ENCODE data around the gene TMEM61.
A peak's percentile ranks its signal among the peaks of the same experiment; 100 is the strongest.
"Not testable (repeated sequence)": the region's sequence is repeated elsewhere in the genome, so short reads cannot be mapped to it uniquely, and the experiment has no call there.

The TMEM61 gene

DNA sequence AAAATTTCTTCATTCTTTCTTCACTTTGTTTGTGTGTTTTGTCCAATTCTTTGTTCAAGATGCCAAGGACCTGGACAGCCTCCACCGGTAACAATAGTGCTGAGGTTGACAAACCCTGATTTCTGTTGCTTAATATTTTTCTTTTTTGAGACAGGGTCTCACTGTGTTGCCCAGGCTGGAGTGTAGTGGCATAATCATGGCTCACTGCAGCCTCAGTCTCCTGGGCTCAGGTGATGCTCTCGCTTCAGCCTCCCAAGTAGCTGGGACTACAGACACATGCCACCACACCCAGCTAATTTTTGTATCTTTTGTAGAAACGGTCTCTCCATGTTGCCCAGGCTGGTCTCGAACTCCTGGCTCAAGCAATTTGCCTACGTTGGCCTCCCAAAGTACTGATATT lies 16.6 kb upstream of the TMEM61 start:
- DNase-seq: not testable (repeated sequence)

DNA sequence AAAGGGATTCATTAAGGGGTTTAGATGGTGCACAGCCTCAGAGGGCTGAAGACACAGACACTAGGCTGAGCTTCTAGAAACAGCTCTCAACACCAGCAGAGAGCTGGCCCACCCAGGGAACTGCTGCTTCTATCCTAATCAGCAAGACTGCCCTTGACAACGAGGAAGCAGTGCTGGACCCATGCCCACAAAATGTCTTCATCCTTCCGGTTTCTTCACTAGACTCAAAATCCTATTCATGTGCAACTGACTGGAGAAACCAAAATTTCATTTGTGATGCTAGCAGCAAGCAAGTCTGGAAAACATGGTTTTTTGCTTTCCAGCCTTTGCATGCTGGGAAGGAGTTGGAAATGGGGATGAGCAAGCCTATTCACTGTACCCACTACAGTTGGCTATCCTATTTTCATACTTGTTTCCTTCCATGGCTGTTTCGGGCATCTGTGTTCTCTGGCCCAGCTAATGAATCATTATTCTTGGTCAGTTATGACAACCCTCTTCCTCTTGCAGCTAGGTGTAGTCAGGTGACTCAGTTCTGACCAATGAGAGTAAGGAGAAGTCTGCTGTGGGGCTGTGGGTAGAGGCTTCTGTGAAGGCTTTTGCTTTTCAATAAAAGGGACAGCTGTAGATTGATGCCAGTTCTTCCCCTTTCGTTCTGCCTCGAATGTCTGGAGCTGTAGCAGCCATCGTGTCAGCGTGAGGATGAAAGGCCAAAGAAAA lies 14.6 kb upstream of the TMEM61 start:
- DNase-seq: no peak

DNA sequence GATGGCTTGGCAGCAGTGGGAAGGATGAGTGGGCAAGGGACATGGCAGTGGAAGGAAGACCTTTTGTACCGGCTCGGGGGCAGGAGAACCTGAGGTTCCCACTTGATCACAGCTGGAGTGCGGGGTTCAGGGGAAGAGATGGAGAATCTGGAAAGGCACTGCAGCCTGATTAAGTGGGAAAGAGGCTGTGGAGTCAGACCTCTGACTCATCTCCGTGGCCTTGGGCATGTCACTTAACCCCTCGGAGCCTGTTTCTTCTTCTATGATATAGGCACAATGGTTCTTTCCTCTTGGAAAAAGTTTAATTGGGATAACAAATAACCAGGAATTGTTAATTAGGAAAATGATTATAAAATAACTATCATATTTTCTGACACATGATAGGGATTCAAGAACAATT lies 13.1 kb upstream of the TMEM61 start:
- no peak for DNase-seq

DNA sequence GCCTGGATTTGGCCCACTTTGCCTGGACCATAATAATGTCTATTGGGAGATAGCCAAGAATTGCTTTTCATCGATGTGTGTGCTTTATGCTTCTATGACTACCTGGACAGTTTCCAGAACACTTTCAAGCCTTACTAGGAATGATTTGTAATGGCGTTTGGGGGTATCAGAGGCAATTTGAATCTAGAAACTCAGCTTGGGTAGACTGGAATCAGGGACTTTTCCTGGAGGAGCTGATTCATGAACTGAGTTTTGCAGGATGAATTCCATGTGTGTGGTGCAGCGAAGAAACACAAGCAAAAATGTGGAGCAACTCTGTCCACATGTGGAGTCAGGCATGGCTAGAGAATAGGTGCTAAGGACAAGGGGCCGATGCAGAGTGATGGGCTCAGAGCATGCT lies 11.9 kb upstream of the TMEM61 start:
- DNase-seq: peak; percentile 31

DNA sequence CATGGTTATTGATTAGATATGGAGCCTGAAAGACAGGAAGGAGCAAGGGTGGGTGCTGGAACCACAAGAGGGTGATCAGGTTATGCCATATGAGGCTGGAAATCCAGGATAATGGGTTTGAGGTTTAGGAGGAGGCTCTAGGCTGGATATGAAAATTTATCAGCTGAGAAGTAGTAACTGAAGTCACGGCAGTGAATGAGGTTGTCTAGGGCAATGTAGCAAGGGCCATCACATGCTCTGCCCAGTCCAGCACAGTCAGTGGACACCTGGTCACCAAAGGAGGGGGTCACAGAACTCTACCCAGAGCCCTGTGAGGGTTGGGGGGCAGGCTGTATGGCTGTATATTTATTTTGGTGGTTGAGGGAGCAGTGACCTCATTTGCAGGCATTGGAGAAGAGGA lies 10.5 kb upstream of the TMEM61 start:
- DNase-seq: no peak

DNA sequence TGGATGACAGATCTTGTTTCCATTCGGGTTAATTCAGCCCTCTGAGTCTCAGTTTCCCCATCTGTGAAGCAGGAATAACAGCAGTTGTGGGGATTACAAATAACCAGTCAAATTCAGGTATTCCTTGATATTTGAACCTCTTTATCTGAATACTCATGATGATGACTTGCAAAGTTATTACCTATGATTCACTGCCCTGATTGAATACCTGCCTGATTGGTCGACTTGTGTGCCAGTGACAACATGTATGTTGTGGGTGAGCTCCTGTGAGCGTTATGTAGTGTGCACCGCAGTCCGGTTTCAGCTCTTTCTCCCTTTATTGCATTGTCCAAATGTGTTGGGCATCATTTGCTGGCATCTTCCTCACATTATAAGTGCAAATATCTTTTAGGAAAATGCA lies 9.5 kb upstream of the TMEM61 start:
- DNase-seq: no peak

DNA sequence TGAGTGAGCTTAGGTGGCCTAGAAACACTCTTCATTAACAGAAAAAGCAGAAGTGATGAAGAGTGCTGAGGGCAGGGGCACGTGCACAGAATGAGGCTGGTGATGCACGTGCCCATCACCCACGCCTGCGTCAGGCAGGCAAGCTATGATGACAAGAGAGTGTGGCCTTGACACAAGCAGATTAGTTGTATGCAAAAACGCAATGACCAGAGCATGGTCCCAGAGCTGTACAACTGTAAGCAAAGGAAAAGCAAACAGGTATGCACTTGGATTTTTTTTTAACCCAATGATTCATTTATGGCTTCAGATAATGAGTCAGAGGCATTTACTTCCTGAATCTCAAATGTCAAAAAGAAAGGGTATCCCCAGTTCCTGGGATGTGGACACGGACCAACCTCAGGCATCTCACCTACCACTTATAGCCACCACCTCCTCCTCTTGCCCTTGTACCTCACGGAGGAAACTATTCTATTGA lies 9.1 kb upstream of the TMEM61 start:
- DNase-seq: no peak

DNA sequence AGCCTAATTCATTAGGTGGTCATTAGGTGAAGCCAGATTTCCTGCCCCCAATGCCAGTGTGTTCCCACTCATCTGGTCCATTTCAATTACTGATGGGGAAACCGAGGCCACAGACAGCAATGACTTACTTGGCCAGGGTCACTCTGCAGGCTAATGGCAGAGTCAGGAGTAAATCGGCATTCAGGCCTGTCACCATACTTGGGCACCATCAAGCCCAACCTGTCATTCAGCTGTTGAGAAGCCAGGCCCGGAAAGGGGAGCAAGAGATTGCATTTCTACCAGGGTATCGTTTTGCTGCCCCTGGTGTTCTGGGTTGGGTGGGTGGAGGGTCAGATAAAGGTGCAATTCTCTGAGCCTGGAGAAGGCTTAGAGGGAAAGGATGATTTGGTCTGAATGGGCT lies 8.0 kb upstream of the TMEM61 start:
- DNase-seq: no peak

DNA sequence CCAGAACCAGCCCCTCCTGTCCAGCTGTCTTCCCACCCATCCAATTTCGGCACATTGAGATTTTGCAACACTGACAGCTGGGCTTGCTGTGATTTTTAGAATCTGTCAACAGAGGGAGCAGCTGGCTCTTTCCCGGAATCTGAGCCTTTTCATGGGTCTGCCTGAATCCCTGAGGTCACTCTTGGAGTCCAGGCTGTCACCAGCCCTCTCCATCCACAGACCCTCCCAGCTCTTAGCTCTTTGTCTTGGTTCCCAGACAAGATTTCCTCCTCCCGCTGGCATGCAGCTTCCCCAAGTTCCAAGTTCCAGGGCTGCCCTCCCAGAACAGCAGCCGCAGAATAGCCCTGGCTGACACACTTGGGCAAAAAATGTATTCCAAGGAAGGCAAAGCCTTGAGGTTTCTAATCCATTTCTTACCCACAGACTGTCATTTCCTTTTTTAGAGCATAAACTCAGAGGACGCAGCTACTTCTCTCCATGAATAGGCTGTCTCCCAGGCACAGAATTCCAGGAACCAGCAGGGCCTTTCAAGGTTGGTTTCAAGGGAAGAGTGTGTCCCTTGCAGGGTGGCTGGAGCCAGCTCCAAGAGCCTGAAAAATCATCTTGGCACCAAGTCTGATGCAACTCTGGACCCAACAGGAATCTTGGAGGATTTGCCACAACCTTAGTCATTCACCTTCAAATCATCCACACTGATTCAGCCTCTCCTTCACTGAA lies 7.1 kb upstream of the TMEM61 start:
- DNase-seq: no peak

DNA sequence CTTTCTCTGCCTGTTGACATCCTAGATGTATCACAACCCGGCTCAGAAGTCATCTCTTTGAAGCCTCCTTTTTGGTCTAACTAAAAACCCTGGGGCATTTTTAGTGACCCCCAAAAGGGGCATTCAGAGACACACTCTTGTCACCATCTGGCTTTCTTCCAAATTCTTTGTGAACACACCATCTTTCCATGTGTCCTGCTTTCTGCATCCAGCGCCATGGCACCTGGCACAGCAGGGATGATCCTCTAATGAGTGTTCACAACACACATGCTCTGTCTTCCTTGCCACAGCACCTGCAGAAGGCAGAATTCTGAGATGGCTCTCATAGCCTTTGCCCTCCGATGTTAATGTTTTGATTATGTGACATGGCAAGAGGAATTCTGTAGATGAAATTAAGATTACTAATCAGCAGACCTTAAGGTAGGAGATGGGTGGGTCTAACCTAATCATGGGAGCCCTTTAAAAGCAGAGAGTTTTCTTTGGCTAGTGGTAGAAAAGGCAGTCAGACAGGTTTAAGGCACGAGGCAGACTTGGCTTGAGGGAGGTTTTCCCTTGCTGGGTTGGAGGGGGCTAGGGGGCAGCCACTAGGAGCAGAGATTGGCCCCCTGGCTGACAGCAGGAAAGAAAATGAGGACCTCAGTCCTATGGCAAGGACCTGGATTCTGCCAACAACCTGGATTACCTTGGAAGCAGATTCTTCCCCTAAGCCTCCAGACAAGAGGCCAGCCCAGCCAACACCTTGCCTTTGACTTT lies 4.9 kb upstream of the TMEM61 start:
- peak; percentile 42 for DNase-seq

DNA sequence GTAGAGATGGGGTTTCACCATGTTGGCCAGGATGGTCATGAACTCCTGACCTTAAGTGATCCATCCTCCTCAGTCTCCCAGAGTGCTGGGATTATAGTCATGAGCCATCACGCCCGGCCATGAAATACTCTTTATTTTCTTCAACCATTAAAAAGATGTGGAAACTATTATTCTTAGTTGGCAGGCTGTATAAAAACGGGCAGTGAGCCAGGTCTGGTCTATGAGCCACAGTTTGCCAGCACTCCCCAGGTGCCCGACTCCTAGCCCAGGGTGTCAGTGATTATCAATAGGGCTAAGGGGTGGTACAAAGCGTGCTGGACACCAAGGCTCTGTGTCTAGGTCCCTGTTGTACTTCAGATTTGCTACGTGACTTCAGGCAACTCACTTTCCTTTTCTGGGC lies 3.7 kb upstream of the TMEM61 start:
- peak; percentile 18 for DNase-seq

DNA sequence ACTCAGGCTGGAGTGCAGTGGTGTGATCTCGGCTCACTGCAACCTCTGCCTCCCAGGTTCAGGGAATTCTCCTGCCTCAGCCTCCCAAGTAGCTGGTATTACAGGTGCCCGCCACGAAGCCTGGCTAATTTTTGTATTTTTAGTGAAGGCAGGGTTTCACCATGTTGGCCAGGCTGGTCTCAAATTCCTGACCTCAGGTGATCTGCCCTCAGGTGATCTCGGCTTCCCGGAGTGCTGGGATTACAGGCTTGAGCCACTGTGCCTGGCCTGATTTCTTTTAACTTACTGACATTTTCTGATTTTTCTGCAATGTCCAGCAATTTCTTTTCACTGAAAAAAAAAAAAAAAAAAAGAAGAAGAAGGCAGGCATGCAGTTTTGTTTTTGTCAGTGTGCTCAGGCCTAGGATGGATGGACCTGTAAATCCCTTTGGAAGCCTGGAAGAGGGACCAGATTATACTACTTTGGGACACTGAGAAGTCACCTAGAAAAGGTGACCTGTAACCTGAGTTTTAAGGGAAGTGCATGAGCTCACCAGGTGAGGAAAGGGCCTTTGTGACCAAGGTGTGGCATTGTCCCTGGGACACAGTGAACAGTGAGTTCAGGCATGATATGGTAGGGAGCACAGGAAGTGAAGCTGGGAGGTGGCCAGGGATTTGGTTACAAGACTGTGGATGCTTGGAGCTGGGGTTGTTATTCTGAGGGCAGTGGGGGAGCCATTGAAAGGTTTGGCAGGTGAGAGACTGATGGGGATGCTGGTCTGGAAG lies 2.7 kb upstream of the TMEM61 start:
- DNase-seq: no peak

DNA sequence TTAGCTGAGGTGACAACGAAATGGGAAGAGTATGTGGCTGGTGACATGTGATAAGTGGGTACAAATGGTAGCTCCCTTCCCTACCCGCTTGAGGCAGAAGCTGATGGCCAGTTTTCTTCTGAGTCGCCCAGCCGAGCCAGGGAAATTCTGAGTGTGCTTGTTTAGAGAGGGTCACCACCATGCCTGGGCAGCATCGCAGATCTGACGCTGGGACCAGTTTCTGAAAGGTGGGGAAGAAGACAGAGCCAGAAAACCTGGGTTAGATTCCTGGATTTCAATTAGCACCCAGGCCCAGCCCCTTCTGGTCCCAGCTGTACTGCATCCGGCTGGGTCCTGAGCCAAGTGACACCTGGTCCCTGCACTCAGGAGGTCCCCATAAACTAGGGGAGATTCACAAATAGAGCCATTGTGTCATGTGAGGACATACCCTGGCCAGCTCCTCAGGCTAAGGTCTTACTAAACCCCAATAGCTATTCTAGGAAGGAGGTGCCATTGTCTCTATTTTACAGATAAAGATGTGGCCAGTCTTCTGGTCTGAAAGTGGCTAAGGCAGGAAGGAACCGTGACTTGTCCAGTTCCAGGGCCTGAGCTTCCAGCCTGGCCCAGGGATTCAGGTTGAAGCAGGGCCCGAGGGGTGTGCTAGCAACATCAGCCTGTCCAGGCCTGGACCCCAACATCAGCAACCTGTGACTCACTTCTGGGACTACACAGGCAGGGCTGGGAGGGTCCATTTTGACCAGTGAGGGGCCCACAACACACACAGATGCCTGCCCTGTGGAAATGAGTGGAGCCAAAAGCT lies 1.7 kb upstream of the TMEM61 start:
- no peak for DNase-seq

DNA sequence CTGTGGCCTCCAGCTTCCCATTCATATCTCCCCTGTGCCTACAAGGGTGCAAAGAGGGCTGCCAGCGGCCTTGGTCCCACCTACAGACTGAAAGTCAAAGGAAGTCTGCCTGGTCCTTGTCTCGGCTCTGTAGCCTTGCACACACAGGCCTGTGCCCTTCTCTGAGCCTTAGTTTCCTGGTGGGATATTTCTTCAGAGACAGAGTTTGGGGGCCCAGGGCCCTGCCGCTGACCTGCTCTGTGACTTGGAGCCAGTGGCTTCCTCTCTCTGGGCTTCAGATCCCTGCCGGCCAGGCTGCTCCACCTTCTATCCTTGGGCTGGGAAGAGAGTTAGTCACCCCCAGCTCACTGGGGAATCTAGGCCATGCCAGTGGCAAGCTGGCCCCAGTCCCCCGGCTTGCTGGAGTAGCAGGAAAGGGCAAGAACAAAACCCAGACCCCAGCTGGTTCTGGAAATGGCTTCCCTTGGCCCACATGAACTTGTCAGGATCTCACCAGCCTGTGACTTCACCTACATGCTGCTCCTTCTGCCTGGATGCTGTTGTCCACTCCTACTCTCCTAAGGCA lies 1.0 kb upstream of the TMEM61 start:
- DNase-seq: no peak

DNA sequence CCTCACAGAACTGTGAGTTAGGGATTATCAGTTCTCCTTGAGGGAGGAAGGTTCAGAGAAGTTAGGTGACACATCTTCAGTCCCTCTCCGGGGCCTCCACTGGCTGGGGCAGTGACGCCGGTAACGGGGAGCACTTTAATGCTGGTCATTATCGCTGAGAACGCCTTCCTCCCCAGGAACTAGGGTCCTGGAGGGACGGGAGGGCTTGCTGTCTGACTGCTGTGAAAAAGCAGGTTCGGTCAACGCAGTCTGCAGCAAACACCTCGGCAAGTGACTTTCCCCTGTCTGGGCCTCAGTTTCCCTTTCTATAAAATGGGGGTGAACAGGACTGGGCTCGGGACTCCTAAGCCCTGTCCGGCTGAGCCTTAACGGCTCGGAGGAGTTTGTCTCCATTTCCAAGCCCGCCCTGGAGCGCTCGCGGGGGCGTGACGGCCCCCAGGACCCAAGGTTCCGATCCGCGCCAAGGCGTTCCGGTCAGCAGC lies 341 bp upstream of the TMEM61 start:
- DNase-seq: no peak

DNA sequence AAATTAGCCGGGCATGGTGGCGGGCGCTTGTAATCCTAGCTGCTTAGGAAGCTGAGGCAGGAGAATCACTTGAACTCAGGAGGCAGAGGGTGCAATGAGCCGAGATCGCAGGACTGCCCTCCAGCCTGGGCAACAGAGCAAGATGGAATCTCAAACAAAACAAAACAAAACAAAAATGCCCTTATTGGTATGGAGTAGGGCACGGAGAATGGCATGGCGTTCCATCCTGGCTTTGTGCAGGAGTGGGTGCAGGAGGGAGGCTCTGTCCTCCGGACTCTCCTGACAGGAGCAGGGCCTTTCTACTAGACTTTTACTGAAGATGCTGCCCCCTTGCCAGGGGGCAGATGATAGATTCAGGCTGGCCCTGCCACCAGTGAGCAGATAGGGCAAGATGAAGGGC lies 1.0 kb downstream of the TMEM61 start:
- DNase-seq: no peak

DNA sequence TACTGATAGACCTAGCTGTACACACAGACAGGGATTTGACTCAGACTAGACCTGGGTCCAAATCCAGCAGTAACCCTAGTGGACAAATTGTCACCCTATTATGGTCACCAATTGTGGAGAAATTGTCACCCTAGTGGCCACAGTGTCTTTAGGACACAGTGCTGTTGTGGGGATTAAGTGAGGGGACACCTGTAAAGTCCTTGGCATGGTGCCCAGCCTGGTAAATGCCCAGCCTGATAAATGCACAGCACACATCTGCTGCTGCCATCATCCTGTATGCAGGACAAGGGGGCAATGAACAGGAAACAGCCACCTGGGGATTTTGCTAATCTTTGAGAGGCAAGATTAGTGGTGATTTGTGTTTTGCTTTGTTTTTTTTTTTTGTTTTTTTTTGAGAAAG lies 2.3 kb downstream of the TMEM61 start:
- peak; percentile 67 for DNase-seq

DNA sequence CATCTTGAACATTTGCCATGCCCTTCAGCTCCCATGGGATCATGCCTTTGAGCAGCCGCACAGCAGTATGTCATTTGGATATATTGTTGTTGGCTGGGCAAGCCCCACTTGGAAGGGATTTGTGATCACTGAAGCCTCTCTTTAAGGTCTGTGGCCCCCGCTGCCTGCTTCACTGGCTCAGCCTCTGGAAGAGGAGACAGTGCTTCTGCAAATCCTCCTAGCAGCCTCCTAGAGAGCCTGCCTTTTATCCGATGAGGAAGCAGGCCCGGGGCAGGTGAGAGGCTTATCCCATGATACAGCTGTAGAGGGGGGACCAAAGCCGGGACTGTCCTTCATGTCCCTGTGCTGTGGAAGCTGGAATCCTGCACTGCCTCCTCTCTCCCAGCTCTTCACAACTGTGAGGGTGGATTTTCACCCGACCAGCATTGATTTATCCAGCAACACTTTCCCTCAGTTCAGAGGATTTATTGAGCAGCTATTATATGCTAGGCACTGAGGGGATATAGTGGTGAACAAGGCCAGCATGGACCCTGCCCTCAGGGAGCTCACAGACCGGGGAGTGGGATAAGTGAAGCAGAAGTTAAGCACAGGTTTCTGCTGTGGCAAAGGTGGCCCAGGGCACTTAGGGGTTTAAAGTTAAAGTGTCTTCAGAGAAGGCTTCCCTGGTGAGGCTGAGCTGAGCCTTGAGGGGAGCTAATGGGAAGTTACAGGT lies 3.9 kb downstream of the TMEM61 start:
- peak; percentile 42 for DNase-seq

DNA sequence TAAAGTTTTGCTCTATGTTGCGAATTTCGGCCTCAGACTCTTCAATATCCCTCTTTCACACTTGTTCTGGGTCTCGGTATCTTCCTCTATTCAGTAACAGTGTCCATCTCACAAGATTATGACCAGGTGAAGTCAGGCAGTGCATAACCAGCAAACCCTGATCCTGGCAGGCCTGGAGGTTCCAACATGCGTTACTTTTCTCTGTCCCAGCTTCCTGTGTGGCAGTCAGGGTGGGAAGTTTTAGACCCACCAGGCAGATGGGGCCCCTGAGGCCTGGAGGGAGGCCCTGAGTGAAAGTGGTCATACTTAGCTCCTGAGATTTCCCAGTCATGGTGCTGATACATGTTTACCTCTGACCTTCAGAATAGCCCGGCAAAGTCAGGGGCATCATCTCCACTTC lies 5.1 kb downstream of the TMEM61 start:
- no peak for DNase-seq

DNA sequence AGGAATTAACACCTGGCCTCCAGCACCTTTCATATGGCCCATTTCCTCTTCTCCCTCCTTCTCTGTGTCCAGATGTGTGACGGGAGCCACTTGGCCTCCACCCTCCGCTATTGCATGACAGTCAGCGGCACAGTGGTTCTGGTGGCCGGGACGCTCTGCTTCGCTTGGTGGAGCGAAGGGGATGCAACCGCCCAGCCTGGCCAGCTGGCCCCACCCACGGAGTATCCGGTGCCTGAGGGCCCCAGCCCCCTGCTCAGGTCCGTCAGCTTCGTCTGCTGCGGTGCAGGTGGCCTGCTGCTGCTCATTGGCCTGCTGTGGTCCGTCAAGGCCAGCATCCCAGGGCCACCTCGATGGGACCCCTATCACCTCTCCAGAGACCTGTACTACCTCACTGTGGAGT lies 5.6 kb downstream of the TMEM61 start:
- DNase-seq: no peak

DNA sequence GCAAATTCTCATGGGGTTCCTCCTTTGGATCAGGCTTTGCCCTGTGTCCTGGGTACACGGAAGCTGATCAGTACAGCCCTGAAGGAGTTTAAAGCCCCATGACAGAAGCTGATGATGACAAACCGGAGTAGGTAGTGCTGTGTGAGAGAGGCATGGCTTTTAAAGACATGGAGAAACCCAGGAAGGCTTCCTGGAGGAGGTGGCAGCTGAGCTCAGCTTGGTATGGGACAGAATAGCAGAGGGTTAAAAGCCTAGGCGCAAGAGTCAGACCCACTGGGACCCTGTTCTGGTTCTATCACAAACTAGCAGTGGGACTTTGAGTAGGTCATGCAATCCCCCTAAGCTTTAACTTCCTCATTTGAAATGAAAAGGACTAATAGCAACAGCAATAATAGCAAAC lies 6.1 kb downstream of the TMEM61 start:
- no peak for DNase-seq

Data from NCI-H1092 (cell line).